Raji (cell line): Measurements from ENCODE around the gene SCN5A.

ENCODE experiments used
- POLR2A ChIP-seq: IDR thresholded peaks from 2 replicates; pipeline ENCODE4 v1.6.1; 2011; ENCODE audit warnings: low read depth, low read length, control low read depth; ENCODE audit not compliant: insufficient read depth

Gene SCN5A

DNA sequence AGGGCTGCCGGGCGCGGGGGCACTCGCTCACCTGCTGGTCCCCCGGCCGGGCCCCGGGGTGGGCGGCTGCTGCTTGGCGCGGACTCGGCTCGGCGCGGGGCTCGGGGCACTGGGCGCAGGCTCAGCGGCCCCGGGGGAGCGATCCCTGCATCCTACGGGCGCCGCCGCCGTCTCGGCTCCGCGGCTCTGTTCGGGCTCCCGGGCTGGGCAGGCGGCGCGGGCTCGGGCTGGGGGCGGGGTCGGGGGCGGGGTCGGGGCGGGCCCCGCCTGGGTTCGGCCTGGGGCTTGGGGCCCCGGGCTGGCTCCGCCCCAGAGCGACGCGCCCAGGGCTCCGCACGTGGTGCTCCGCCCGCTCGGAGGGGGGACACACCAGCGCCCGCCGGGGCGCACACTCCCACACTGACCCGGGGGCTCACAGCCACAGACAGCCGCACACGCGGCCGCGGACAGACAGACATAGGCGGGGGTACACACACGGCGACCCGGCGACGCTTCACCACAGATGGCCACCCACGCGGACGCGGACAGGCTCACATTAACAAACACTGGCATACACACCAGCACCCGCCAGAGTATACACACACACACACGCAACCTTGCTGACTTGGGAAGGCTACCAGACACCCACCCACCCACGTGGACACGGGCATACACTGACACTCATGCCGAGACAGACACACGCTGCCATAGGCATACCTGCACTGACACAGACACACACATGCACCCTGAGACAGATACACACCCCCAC lies at the start of gene SCN5A:
Gene SCN5A, minus strand, starts transcription at position 188 of the 748 bp plus-strand sequence. CDS start 16,380 bp downstream, outside the sequence.
- no peak for TF ChIP-seq POLR2A

DNA sequence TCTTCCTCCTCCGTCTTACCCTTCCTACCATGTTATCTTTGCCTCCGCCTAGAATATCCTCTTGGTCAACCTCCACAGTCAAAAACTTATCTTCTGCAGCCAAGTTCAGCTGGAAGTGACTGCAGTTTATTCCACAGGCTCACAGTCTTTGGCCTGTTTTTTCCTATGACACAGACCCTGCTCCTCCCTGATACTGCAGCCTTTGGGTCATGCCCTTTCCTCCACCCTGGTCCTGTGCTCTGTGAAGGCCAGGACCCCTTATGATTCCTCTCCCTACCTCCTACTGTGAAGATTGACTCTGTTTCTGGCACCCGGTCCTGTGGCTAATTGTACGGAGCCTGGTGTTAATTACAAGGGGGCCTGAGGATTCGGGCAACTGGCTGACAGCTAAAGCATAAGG lies 49.3 kb upstream of the SCN5A start:
- TF ChIP-seq POLR2A, result no peak

DNA sequence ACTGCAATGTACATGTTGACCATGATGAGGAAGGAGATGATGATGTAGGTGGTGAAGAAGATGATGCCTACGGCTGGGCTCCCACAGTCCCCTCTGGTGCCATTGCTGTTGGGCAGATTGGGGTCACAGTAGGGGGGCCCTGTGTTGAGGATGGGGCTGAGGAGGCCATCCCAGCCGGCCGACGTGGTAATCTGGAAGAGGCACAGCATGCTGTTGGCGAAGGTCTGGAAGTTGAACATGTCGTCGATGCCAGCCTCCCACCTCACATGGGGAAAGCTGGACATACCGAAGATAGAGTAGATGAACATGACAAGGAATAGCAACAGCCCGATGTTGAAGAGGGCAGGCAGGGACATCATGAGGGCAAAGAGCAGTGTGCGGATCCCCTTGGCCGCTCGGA lies 48.6 kb upstream of the SCN5A start:
- no peak for TF ChIP-seq POLR2A

DNA sequence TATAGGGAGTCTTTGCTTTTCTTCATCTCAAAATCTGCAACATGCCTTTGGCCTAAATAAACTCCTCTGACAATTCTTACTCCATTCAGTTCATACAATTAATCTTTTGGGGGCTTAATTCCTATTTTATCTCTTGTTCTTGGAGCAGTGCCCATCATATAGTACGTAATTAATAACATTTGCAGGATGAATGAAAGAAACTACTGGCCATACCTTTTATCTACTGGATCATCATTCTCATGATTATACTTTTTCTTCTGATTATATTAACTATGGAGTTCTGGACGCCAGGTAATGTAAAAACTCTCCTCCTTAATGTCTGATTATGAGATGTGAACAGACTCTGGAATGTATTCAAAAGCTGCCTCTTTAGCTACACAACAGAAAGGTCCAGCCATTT lies 46.5 kb upstream of the SCN5A start:
- no peak for TF ChIP-seq POLR2A

DNA sequence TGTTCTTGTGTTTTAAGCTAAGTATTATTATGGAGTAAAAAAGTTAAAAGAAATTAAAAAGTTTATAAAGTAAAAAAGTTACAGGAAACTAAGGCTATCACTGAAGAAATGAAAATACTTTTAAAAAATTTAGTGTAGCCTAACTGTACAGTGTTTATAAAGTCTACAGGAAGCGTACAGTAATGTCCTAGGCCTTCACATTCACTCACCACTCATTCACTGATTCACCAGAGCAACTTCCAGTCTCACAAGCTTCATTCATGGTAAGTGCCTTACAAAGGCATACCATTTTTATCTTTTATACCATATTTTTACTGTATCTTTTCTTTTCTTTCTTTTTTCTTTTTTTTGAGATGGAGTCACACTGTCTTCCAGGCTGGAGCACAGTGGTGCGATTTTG lies 40.7 kb upstream of the SCN5A start:
- TF ChIP-seq POLR2A, result no peak

DNA sequence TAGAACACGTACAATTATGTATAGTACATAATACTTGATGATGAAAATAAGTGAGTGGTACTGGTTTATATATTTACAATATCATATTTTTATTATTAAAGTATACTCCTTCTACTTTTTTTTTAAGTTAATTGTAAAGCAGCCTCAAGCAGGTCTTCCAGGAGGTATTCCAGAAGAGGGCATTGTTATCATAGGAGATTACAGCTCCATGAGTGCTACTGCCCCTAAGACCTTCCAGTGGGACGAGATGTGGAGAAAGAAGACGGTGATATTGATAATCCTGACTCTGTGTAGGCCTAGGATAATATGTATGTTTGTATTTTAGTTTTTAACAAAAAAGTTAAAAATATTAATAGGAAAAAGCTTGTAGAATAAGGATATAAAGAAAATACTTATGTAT lies 40.3 kb upstream of the SCN5A start:
- TF ChIP-seq POLR2A, result no peak

DNA sequence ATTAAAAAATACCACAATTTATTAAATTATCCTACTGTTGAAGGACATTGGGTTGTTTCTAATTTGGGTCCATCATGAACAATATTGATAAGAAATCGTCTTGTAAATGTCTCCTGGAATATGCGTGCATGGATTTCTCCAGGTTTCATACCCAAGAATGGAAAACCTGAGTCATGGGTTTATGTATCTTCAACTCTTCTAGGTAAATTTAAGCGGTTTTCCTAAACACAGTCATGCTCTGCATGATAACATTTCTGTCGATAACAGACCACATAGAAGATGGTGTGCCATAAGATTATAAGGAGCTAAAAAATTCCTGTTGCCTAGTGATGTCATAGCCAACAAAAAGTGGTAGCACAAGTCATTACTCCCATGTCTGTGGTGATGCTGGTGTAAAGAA lies 39.9 kb upstream of the SCN5A start:
- no peak for TF ChIP-seq POLR2A

DNA sequence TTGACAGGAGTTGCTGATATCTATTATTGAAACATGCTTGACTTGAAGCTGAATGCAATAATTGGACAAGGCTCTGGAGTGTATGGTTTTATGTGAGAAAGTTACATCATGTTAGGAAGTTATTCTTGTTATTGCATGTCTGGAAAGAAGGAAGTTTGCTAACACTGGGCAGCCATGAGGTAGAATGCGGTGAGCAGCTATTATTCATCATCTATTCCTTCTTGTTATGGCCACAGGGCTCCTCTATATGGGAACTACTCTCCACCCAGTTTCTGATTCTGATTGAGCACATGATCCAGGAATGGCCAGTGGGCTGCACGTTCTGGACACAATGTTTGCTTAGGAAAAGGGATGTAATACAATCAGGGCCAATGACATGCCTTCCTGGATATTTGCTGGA lies 37.8 kb upstream of the SCN5A start:
- no peak for TF ChIP-seq POLR2A

DNA sequence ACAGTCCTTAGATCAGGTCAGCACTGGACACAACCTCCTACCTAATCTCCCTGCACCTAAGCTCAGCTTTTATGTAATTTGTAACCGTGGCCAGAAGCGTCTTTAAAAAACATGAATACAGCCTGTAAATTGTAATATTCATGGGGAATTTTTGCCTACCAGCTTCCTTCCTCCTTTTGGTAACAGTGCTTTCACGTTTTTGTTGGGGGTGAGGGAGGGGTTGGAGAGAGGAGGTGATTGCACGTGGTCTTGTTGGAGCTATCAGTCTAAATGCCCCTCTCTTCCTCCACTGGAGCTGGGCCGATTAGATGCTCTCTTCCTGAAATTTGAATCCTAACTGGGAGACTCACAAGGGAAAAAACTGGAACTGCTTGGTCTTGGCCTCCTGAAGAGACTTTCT lies 35.1 kb upstream of the SCN5A start:
- TF ChIP-seq POLR2A, result no peak

DNA sequence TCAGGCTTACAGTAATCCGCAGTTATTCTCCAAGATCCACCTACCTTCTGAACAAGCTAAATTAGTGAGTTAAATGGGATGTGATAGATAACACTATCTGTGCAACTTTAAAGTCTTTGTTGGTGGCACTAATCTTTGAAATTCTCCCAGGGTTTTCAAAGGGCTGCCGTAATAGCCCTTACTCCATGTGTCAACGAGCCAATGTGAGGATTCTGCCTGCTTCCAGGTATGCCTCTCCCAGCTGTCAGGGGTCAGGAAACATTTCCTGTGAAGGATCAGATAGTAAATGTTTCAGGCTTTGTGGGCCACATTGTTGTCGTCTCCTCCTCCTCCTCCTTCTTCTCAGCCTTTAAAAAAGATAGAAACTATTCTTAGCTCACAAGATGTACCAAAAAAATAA lies 20.2 kb upstream of the SCN5A start:
- no peak for TF ChIP-seq POLR2A

DNA sequence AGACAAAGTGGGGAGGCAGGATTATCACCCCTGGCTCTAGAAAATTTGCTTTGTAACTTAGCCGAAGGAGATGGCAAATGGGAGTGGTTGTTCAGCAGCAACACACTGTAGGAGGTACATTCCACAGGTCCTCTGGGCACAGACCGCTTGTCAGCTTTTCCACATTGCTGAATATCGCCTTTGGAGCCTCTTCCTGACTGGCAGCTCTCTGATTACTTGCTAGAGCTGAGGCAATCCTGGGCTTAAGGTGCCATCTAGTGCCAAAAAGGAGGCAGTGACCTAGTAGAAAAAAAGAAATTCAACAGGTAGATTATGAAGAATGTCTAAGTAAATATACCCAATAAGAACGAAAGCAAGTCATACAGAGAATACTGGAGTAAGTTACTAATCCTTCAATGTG lies 13.1 kb upstream of the SCN5A start:
- no peak for TF ChIP-seq POLR2A

DNA sequence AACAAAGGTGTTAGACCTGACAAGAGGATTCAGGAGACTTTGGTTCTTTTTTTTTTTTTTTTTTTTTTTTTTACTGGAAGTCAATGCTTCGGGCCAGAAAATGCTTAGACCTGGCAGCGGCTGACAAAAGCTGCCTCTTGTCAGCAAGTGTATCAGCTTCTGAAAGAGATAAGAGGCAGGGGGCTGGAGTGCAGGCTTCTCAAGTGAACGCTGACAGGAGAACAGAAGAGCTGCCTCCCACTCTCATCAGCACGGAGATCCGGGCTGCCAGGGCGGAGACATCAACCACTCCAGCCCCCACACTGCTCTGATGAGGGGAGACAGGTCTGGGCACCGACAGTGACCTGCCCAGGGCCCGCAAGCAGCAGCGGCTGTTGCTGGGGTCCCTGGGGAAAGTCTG lies 9.4 kb upstream of the SCN5A start:
- TF ChIP-seq POLR2A, result no peak

DNA sequence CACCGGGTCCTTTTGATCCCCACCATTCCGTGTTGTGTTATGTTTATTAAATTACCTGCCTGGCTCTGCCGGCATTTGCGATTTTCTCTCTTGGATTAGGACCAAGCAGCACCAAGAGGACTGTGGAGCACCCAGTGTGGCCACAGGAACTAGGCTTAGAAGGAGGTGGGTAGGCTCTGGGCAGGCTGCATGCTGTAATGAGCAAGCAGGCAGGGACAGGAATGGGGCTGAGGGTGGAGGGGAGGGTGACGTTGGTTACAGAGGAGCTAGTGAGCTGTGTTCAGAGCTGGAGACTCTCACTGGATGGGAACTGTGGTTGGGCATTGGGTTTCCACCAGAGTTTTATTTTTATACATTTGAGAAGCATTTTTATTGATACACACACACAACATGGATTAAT lies 7.9 kb upstream of the SCN5A start:
- no peak for TF ChIP-seq POLR2A

DNA sequence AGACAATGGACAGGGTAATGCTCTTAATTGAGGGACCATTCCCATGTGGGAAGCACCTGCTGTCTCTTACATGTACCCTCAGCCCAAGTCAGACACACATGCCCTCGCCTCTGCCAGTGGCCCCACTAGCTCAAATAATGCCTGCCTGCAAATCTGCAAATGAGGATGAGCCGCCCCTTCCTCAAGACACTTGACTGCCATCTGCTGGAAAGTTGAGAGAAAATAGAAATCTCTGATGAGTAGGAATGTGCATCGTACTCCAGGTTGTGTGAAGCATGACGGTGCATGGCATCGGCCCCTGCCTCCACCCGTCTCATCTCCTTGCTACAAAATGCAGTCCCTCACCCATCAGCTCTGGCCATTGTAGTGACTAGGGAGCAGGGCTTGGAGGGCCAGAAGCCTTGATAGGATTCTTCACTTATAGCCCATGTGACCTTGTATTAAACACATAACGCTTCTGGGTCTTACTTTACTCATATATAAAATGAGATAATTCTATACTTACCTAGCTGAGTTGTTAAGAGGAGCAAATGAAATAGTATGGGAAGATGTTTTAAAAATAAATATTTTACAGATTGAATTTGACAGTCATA lies 6.3 kb upstream of the SCN5A start:
- TF ChIP-seq POLR2A, result no peak

DNA sequence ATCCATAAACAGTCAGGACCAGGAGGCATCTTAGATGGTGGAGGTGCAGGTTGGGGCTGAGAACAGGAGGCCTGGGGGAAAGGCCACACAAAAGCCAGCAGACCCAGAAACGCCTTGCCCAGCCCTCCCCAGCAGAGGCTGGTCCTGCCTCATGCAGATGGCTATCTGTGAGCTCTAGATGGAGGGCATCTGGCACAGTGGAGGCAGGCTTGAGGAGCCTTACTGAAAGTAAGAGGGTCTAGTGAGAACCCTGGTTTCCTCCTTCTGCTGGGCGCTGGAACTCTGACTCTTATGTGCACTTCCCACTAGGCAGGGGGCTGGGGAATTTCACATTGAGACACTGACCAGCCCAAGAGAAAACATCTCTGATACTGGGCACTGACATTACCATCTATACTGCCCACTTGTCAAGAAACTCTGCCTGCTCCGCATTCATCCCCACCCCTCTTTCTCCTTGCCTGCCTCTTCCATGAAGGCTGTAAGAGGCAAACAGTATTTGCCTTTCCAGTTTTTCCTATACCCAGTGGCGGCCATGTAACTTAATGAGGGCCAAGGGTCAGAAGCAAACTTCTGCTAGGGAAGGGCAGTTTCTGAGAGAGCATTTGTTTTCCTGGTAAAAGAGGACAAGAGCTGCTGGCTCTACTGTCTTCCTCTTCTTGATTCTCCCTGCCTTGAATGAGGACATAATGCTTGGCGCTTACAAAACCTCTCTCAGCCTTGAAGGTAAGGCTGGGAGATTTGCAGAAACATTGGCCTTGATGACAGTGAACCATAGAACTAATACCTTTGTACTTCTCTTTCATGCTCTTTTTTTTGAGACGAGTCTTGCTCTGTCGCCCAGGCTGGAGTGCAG lies 4.4 kb upstream of the SCN5A start:
- no peak for TF ChIP-seq POLR2A

DNA sequence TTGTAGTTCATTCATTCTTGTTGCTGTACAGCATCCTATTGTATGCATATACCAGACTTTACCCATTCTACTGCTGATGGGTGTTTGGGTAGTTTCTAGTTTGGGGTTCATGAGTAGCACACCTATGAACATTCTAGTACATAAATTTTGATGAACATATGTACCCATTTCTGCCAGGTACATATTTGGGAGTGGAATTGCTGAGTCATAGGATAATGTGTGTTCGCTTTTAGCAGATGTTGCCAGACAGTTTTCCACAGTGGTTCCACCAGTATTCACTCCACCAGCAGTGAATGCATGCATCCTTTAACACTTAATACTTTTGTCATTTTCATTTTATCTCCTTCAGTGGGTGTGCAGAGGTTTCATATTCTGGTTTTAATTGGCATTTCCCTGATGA lies 3.4 kb upstream of the SCN5A start:
- TF ChIP-seq POLR2A, result no peak
